Hematopoietic multipotent progenitor cell treated with erythropoietin and hydrocortisone succinate and interleukin-3 and kit ligand, for 4 days (in vitro differentiated cells): Measurements from ENCODE around the gene IRS1.

ENCODE experiments used
- DNase-seq: peaks from one replicate; pipeline ENCODE4 v3.0.0-alpha.2; 2015

IRS1 gene

GRCh38 chr2:226720948-226721347 is 78.7 kb downstream of the IRS1 start:
- DNase-seq: no peak

GRCh38 chr2:226717719-226718118 is 81.9 kb downstream of the IRS1 start:
- no peak for DNase-seq

- no peak for DNase-seq
These were observed 83.5 kb downstream of the IRS1 start for GRCh38 chr2:226716126-226716525.

GRCh38 chr2:226715347-226715990 is 84.2 kb downstream of the IRS1 start:
- no peak for DNase-seq

- DNase-seq: no peak
These were observed 86.7 kb downstream of the IRS1 start for GRCh38 chr2:226712941-226713340.

- DNase-seq: no peak
These were observed 87.9 kb downstream of the IRS1 start for GRCh38 chr2:226711606-226712296.

GRCh38 chr2:226707499-226707898 is 92.1 kb downstream of the IRS1 start:
- DNase-seq: no peak

GRCh38 chr2:226705965-226706364 is 93.7 kb downstream of the IRS1 start:
- no peak for DNase-seq

- no peak for DNase-seq
These were observed 94.3 kb downstream of the IRS1 start for GRCh38 chr2:226705133-226705886.

- DNase-seq: no peak
These were observed 96.1 kb downstream of the IRS1 start for GRCh38 chr2:226703514-226703913.

GRCh38 chr2:226702376-226702775 is 97.2 kb downstream of the IRS1 start:
- DNase-seq: no peak

- DNase-seq: peak; percentile 42
These were observed 98.6 kb downstream of the IRS1 start for GRCh38 chr2:226701052-226701451.

GRCh38 chr2:226699321-226699720 is 100.3 kb downstream of the IRS1 start:
- DNase-seq: no peak

- no peak for DNase-seq
These were observed 100.9 kb downstream of the IRS1 start for GRCh38 chr2:226698671-226699070.

GRCh38 chr2:226694586-226695284 is 104.9 kb downstream of the IRS1 start:
- no peak for DNase-seq

- DNase-seq: no peak
These were observed 105.5 kb downstream of the IRS1 start for GRCh38 chr2:226694149-226694548.

GRCh38 chr2:226693521-226693920 is 106.1 kb downstream of the IRS1 start:
- DNase-seq: peak; percentile 23

GRCh38 chr2:226692521-226693126 is 107.0 kb downstream of the IRS1 start:
- DNase-seq: no peak

GRCh38 chr2:226691255-226691654 is 108.4 kb downstream of the IRS1 start:
- DNase-seq: no peak

- DNase-seq: no peak
These were observed 109.1 kb downstream of the IRS1 start for GRCh38 chr2:226690461-226691024.

GRCh38 chr2:226687641-226688253 is 111.9 kb downstream of the IRS1 start:
- no peak for DNase-seq

- DNase-seq: no peak
These were observed 115.1 kb downstream of the IRS1 start for GRCh38 chr2:226684563-226684959.
